Liver (tissue), 9 donors: ENCODE results near the gene TRIM52. TPM values are rescaled to one million over a fixed set of nuclear protein-coding genes. Genes with fewer than 3 reads are reported as not detected.

Source experiments
- DNase-seq: peaks from one replicate; pipeline ENCODE4 v3.0.0-alpha.2; 2017; ENCODE audit warnings: low spot score
- H3K27ac ChIP-seq, 2 donors: one replicate each; pipeline ENCODE4 v1.7.0; 2013; ENCODE audit warnings: inconsistent platforms in 2 of 2, low read length in 2 of 2, control low read depth in 1 of 2, low read depth in 1 of 2, mild to moderate bottlenecking in 1 of 2
- H3K27me3 ChIP-seq, 4 donors: one replicate each; pipeline versions ENCODE4 v1.6.1 to v1.7.0; 2013; ENCODE audit warnings: low read length in 3 of 4, inconsistent platforms in 1 of 4, mild to moderate bottlenecking in 1 of 4, moderate library complexity in 1 of 4; ENCODE audit not compliant: control insufficient read depth in 4 of 4, insufficient read depth in 4 of 4
- H3K36me3 ChIP-seq, 4 donors: one replicate each; pipeline versions ENCODE4 v1.6.1 to v1.7.0; 2013; ENCODE audit warnings: low read length in 3 of 4, mild to moderate bottlenecking in 3 of 4, low read depth in 1 of 4, moderate library complexity in 1 of 4; ENCODE audit not compliant: control insufficient read depth in 4 of 4, insufficient read depth in 3 of 4
- H3K4me1 ChIP-seq, 4 donors: one replicate each; pipeline versions ENCODE4 v1.6.1 to v1.7.0; 2013; ENCODE audit warnings: low read length in 3 of 4, mild to moderate bottlenecking in 3 of 4, moderate library complexity in 1 of 4; ENCODE audit not compliant: control insufficient read depth in 4 of 4, insufficient read depth in 4 of 4
- H3K4me3 ChIP-seq, 3 donors: one replicate each; pipeline versions ENCODE4 v1.6.1 to v1.7.0; 2013; ENCODE audit warnings: low read length in 3 of 3, control low read depth in 1 of 3, low read depth in 1 of 3, mild to moderate bottlenecking in 1 of 3
- H3K9ac ChIP-seq, 2 donors: one replicate each; pipeline ENCODE4 v1.7.0; 2013; ENCODE audit warnings: low read length in 2 of 2, mild to moderate bottlenecking in 2 of 2, moderate library complexity in 2 of 2, control low read depth in 1 of 2, low read depth in 1 of 2
- H3K9me3 ChIP-seq, 4 donors: one replicate each; pipeline versions ENCODE4 v1.6.1 to v1.7.0; 2013; ENCODE audit warnings: low read length in 3 of 4; ENCODE audit not compliant: control insufficient read depth in 4 of 4
- ATF3 ChIP-seq: IDR thresholded peaks from 2 replicates; pipeline ENCODE4 v1.6.1; 2016; ENCODE audit warnings: antibody characterized with exemption
- EGR1 ChIP-seq, 2 donors: IDR thresholded peaks; 2 replicates each; pipeline ENCODE4 v1.6.1; 2016 to 2018; ENCODE audit warnings: antibody characterized with exemption in 2 of 2, low read depth in 2 of 2
- FOXA1 ChIP-seq: IDR thresholded peaks from 2 replicates; pipeline ENCODE4 v1.6.1; 2016; ENCODE audit warnings: antibody characterized with exemption
- FOXA2 ChIP-seq: IDR thresholded peaks from 2 replicates; pipeline ENCODE4 v1.6.1; 2016; ENCODE audit warnings: antibody characterized with exemption
- GABPA ChIP-seq, 2 donors: IDR thresholded peaks in 1 of 2; conservative IDR thresholded peaks in 1 of 2; 2 replicates each; pipeline ENCODE4 v1.6.1; 2016; ENCODE audit warnings: antibody characterized with exemption in 2 of 2, mild to moderate bottlenecking in 1 of 2, moderate library complexity in 1 of 2
- HNF4A ChIP-seq, 2 donors: conservative IDR thresholded peaks; 2 replicates each; pipeline ENCODE4 v1.6.1; 2016; ENCODE audit warnings: antibody characterized with exemption in 2 of 2, mild to moderate bottlenecking in 2 of 2
- HNF4G ChIP-seq: IDR thresholded peaks from 2 replicates; pipeline ENCODE4 v1.6.1; 2016; ENCODE audit warnings: antibody characterized with exemption
- JUND ChIP-seq, 2 donors: IDR thresholded peaks; 2 replicates each; pipeline ENCODE4 v1.6.1; 2016; ENCODE audit warnings: antibody characterized with exemption in 2 of 2
- NR2F2 ChIP-seq: IDR thresholded peaks from 2 replicates; pipeline ENCODE4 v1.6.1; 2016; ENCODE audit warnings: antibody characterized with exemption
- RAD21 ChIP-seq, 2 donors: IDR thresholded peaks; 2 replicates each; pipeline ENCODE4 v1.6.1; 2016; ENCODE audit warnings: antibody characterized with exemption in 2 of 2, mild to moderate bottlenecking in 2 of 2
- REST ChIP-seq: IDR thresholded peaks from 2 replicates; pipeline ENCODE4 v1.6.1; 2016; ENCODE audit warnings: antibody characterized with exemption, mild to moderate bottlenecking
- RXRA ChIP-seq, 2 donors: IDR thresholded peaks; 2 replicates each; pipeline ENCODE4 v1.6.1; 2017 to 2018; ENCODE audit warnings: antibody characterized with exemption in 2 of 2, mild to moderate bottlenecking in 1 of 2
- SP1 ChIP-seq: IDR thresholded peaks from 2 replicates; pipeline ENCODE4 v1.6.1; 2018; ENCODE audit warnings: antibody characterized with exemption, mild to moderate bottlenecking
- TAF1 ChIP-seq: conservative IDR thresholded peaks from 2 replicates; pipeline ENCODE4 v1.6.1; 2016; ENCODE audit warnings: antibody characterized with exemption, mild to moderate bottlenecking
- YY1 ChIP-seq: IDR thresholded peaks from 2 replicates; pipeline ENCODE4 v1.6.1; 2016; ENCODE audit warnings: antibody characterized with exemption, mild to moderate bottlenecking
- WGBS: extraction: QIAGEN DNeasy Blood & Tissue Kit; methylation state at CpG from one replicate; pipeline ENCODE4 v1.1.7; 2013; 5-methylcytosine and 5-hydroxymethylcytosine counted together
- polyA plus RNA-seq, 2 donors: library from polyadenylated mRNA; stranded (reverse) in 1 of 2; unstranded in 1 of 2; fragments of 200-250 nt in 1 of 2; fragments of >200 nt in 1 of 2; fragmentation: Nextera tagmentation in 1 of 2; extraction: Ambion mirVana in 1 of 2; gene quantifications; one replicate each; pipeline versions ENCODE4 v1.2.1 to v1.2.3, GENCODE V29; 2013 to 2015
- total RNA-seq, 2 donors: library from RNA; depleted of rRNA; stranded (reverse); fragments of >200 nt; gene quantifications; one replicate each; pipeline ENCODE4 v1.2.3, GENCODE V29; 2014
- TF ChIP-seq, protein P1 (sequence below): IDR thresholded peaks from 2 replicates; pipeline ENCODE4 v1.6.1; 2016; ENCODE audit warnings: antibody characterized with exemption
- TF ChIP-seq, protein P2 (sequence below): IDR thresholded peaks from 2 replicates; pipeline ENCODE4 v1.6.1; 2016; ENCODE audit warnings: antibody characterized with exemption
- TF ChIP-seq, protein P3 (sequence below): fragments of 150-350 bp; IDR thresholded peaks from 2 replicates; pipeline ENCODE4 v1.5.1; 2017; ENCODE audit warnings: improper control_type of control experiment, low read depth, low read length; ENCODE audit not compliant: missing input control
- donor health status: healthy.
- donor health status: healthy.
- donor health status: healthy.
- donor health status: healthy.
- donor health status: healthy.

TRIM52 gene
- total and polyA plus RNA-seq, 4 donors, result 2.8 to 11.4 (median 6.3) TPM

DNA sequence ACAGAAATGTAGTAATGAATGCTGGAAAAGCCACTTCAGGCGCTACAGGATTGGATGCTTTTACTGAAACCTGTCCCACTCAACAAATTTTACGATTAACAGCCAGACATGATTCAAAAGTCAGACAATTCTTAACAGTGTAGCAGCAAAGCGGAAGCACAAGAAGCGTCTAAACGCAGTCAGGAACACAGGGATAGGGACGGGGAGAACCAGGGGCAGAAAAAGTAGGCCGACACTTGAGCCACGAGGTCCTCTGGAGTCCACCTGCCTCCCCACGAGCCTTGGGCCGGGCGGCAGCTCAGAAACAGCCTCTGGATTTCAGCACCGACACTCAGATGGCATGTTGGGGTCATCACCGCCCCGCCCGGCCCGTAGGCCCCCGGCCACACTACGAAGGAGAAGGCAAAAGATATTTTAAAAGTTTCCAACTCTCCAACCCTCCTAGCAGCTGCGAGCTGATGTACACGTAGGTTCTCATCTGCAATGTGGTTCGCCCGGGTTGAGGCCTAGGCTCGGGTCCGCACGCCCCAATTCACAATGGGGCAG, 17.9 kb downstream of the TRIM52 start:
- H3K4me1 ChIP-seq, result peaks cover 10 to 46% (median 34%) of the 10 kb centered on the region in 4 donors
- no peaks in the 10 kb centered on the region for H3K27me3 ChIP-seq
- peak overlapping the region; percentile 95 to 96 for H3K27ac ChIP-seq
- under 1% methylated on average over 25 of the region's 25 CpGs for WGBS
- peak overlapping the region; percentile 63 to 99 (median 86) for H3K4me3 ChIP-seq
- peak overlapping the region; percentile 93 for H3K9ac ChIP-seq
- DNase-seq, result no peak
- H3K9me3 ChIP-seq, result no peaks in the 10 kb centered on the region
- TF ChIP-seq FOXA2, result no peak
- no peak for TF ChIP-seq EGR1 (IDR thresholded peaks at IDR 0.05; ENCODE audit: low read depth in 2 of 2)
- TF ChIP-seq NR2F2, result no peak
- TF ChIP-seq SP1, result no peak
- TF ChIP-seq, protein P1, sequence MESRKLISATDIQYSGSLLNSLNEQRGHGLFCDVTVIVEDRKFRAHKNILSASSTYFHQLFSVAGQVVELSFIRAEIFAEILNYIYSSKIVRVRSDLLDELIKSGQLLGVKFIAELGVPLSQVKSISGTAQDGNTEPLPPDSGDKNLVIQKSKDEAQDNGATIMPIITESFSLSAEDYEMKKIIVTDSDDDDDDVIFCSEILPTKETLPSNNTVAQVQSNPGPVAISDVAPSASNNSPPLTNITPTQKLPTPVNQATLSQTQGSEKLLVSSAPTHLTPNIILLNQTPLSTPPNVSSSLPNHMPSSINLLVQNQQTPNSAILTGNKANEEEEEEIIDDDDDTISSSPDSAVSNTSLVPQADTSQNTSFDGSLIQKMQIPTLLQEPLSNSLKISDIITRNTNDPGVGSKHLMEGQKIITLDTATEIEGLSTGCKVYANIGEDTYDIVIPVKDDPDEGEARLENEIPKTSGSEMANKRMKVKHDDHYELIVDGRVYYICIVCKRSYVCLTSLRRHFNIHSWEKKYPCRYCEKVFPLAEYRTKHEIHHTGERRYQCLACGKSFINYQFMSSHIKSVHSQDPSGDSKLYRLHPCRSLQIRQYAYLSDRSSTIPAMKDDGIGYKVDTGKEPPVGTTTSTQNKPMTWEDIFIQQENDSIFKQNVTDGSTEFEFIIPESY, result no peak
- TF ChIP-seq REST, result no peak
- TF ChIP-seq RXRA (IDR thresholded peaks at IDR 0.05), result no peak
- no peak for TF ChIP-seq ATF3
- no peak for TF ChIP-seq FOXA1
- TF ChIP-seq HNF4G, result no peak
- no peak for TF ChIP-seq YY1
- peaks cover 20 to 33% (median 26%) of the 10 kb centered on the region in 4 donors for H3K36me3 ChIP-seq

- 50% methylated on average over 6 of the region's 6 CpGs for WGBS
- peak overlapping the region; percentile 2 to 93 for H3K9ac ChIP-seq
- H3K27ac ChIP-seq, result peak overlapping the region in 1 of 2 donors; percentile 11
- no peaks in the 10 kb centered on the region for H3K9me3 ChIP-seq
- H3K36me3 ChIP-seq, result peaks cover 25 to 44% (median 36%) of the 10 kb centered on the region in 4 donors
- no peaks in the 10 kb centered on the region for H3K27me3 ChIP-seq
- DNase-seq, result no peak
- peak overlapping the region; percentile 63 to 99 (median 86) for H3K4me3 ChIP-seq
- peaks cover 6 to 40% (median 27%) of the 10 kb centered on the region in 4 donors for H3K4me1 ChIP-seq
- TF ChIP-seq NR2F2 (no peak), GABPA (IDR thresholded peaks at IDR 0.05 in 1 of 2, conservative IDR thresholded peaks at IDR 0.05 in 1 of 2) (no peak), TAF1 (no peak), RXRA (IDR thresholded peaks at IDR 0.05) (no peak), SP1 (no peak), RAD21 (IDR thresholded peaks at IDR 0.05) (no peak), JUND (IDR thresholded peaks at IDR 0.05) (no peak), ATF3 (no peak), EGR1 (IDR thresholded peaks at IDR 0.05; ENCODE audit: low read depth in 2 of 2) (no peak), HNF4G (no peak), FOXA1 (no peak), HNF4A (conservative IDR thresholded peaks at IDR 0.05) (no peak), FOXA2 (no peak), YY1 (no peak)
- TF ChIP-seq, protein P2, sequence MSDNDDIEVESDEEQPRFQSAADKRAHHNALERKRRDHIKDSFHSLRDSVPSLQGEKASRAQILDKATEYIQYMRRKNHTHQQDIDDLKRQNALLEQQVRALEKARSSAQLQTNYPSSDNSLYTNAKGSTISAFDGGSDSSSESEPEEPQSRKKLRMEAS, result no peak
- TF ChIP-seq, protein P1, result no peak
- TF ChIP-seq, protein P3, sequence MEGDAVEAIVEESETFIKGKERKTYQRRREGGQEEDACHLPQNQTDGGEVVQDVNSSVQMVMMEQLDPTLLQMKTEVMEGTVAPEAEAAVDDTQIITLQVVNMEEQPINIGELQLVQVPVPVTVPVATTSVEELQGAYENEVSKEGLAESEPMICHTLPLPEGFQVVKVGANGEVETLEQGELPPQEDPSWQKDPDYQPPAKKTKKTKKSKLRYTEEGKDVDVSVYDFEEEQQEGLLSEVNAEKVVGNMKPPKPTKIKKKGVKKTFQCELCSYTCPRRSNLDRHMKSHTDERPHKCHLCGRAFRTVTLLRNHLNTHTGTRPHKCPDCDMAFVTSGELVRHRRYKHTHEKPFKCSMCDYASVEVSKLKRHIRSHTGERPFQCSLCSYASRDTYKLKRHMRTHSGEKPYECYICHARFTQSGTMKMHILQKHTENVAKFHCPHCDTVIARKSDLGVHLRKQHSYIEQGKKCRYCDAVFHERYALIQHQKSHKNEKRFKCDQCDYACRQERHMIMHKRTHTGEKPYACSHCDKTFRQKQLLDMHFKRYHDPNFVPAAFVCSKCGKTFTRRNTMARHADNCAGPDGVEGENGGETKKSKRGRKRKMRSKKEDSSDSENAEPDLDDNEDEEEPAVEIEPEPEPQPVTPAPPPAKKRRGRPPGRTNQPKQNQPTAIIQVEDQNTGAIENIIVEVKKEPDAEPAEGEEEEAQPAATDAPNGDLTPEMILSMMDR, result no peak
These were observed 18.9 kb downstream of the TRIM52 start for GRCh38 chr5:181242031-181242451.
